ENCODE data around the gene ACSF3. TPM values are rescaled to one million over a fixed set of nuclear protein-coding genes. Genes with fewer than 3 reads are reported as not detected.

Gene ACSF3
- total RNA-seq, 1 experiment from 2014 or later = 30.8 TPM

GRCh38 chr16:89143911-89144675, 50.4 kb downstream of the ACSF3 start:
- ATAC-seq = peak; percentile 32; the same call in 1 of the 2 replicates
- Histone ChIP-seq H3K4me3 (ENCODE audit: low read depth in 2 of 2, low read length in 2 of 2) (no peak overlapping the region), H3K27ac (ENCODE audit: low read length) (no peak overlapping the region), H3K27me3 (ENCODE audit: control insufficient read depth, insufficient read depth, low read length) (no peaks in the 10 kb centered on the region), H3K36me3 (ENCODE audit: control insufficient read depth, insufficient read depth, low read length) (no peaks in the 10 kb centered on the region), H3K9me3 (ENCODE audit: control insufficient read depth, insufficient read depth, low read depth, low read length) (no peaks in the 10 kb centered on the region), H3K4me1 (ENCODE audit: control insufficient read depth, insufficient read depth, low read length) (no peaks in the 10 kb centered on the region)
- CTCF ChIA-PET = no interaction called here
- no peak for TF ChIP-seq POLR2AphosphoS5 (IDR thresholded peaks at IDR 0.05; ENCODE audit: low read depth, low read length)
- TF ChIP-seq SIN3A (IDR thresholded peaks at IDR 0.05; ENCODE audit: borderline replicate concordance, insufficient read depth, low read depth, low read length) = no peak
- no peak for TF ChIP-seq TCF7L2 (IDR thresholded peaks at IDR 0.05; ENCODE audit: low read depth, low read length)
- no peak for TF ChIP-seq REST (IDR thresholded peaks at IDR 0.05; ENCODE audit: insufficient read depth in 1 of 2, low read depth in 2 of 2, low read length in 1 of 2)
- no peak for TF ChIP-seq CTCF (IDR thresholded peaks at IDR 0.05)
- no peak for DNase-seq (ENCODE audit: low read depth, low spot score)
- BruUV-seq (replicated peaks) = no TSS peak
- in situ Hi-C loops (cut with HindIII; ENCODE audit: low pct_unique_long_range_greater_than_20kb, low sequenced_read_pairs) = no loop called here
- POLR2A ChIA-PET = no interaction called here
- intact Hi-C loops (cut with micrococcal nuclease; ENCODE audit: unreplicated experiment) = no loop called here

GRCh38 chr16:89144681-89145080, 51.0 kb downstream of the ACSF3 start:
- POLR2A ChIA-PET = no interaction called here

More at GRCh38 chr16:89144681-89145080, 51.0 kb downstream of the ACSF3 start:
- ATAC-seq = no peak
- DNase-seq (ENCODE audit: low read depth, low spot score) = no peak
- Histone ChIP-seq H3K27ac (ENCODE audit: low read length) (no peak overlapping the region), H3K27me3 (ENCODE audit: control insufficient read depth, insufficient read depth, low read length) (no peaks in the 10 kb centered on the region), H3K9me3 (ENCODE audit: control insufficient read depth, insufficient read depth, low read depth, low read length) (no peaks in the 10 kb centered on the region), H3K36me3 (ENCODE audit: control insufficient read depth, insufficient read depth, low read length) (no peaks in the 10 kb centered on the region), H3K4me3 (ENCODE audit: low read depth in 2 of 2, low read length in 2 of 2) (no peak overlapping the region), H3K4me1 (ENCODE audit: control insufficient read depth, insufficient read depth, low read length) (no peaks in the 10 kb centered on the region)
- no TSS peak for BruUV-seq (replicated peaks)
- no peak for TF ChIP-seq REST (IDR thresholded peaks at IDR 0.05; ENCODE audit: insufficient read depth in 1 of 2, low read depth in 2 of 2, low read length in 1 of 2)
- no peak for TF ChIP-seq SIN3A (IDR thresholded peaks at IDR 0.05; ENCODE audit: borderline replicate concordance, insufficient read depth, low read depth, low read length)
- no peak for TF ChIP-seq TCF7L2 (IDR thresholded peaks at IDR 0.05; ENCODE audit: low read depth, low read length)
- intact Hi-C loops (cut with micrococcal nuclease; ENCODE audit: unreplicated experiment) (no loop called here), in situ Hi-C loops (cut with HindIII; ENCODE audit: low pct_unique_long_range_greater_than_20kb, low sequenced_read_pairs) (no loop called here)
- CTCF ChIA-PET = no interaction called here

All from Panc1 (cell line).